WTC11 (cell line): ENCODE data around the gene KCTD1. TPM values are rescaled to one million over a fixed set of nuclear protein-coding genes. Genes with fewer than 3 reads are reported as not detected.

Source experiments
- ATAC-seq: fragments of 200-7000 bp; cut with Tn5 transposase; 2 replicates; pipeline ENCODE4 v1.10.0; 2021; ENCODE audit warnings: mild to moderate bottlenecking, moderate library complexity
- CTCF ChIA-PET: fragments of 300-600 bp; sonication (Branson Sonifier 250); formaldehyde crosslinking; loops from one replicate; lab custom pipeline; 2021; ENCODE audit warnings: antibody characterized with exemption; lab: Charles Lee
- POLR2A ChIA-PET: fragments of 350-600 bp; sonication (Branson Sonifier 250); formaldehyde crosslinking; loops from one replicate; lab custom pipeline; 2021; ENCODE audit warnings: antibody characterized with exemption; lab: Charles Lee
- DNase-seq: peaks from one replicate; pipeline ENCODE4 v3.0.0; 2021; ENCODE audit warnings: low spot score
- H3K27ac Mint-ChIP-seq: 2 replicates; pipeline ENCODE4 v1.8.0; 2021; ENCODE audit warnings: mixed read lengths
- H3K27me3 Mint-ChIP-seq: 2 replicates; pipeline ENCODE4 v1.8.0; 2021; ENCODE audit warnings: low read depth, mild to moderate bottlenecking, moderate library complexity, mixed read lengths
- H3K36me3 Mint-ChIP-seq: 2 replicates; pipeline ENCODE4 v1.8.0; 2021; ENCODE audit warnings: mixed read lengths
- H3K4me1 Mint-ChIP-seq: 2 replicates; pipeline ENCODE4 v1.8.0; 2022; ENCODE audit warnings: mixed read lengths
- H3K4me3 Mint-ChIP-seq: 2 replicates; pipeline ENCODE4 v1.8.0; 2021; ENCODE audit warnings: mild to moderate bottlenecking, moderate library complexity, mixed read lengths
- H3K9me3 Mint-ChIP-seq: 2 replicates; pipeline ENCODE4 v1.8.0; 2021; ENCODE audit warnings: mixed read lengths
- AR ChIP-seq: fragments of 250-450 bp; sonication (Bioruptor Pico); IDR thresholded peaks from 2 replicates; pipeline ENCODE4 v1.9.0; 2021; ENCODE audit warnings: mild to moderate bottlenecking
- E2F1 ChIP-seq: sonication (generic); formaldehyde crosslinking; IDR thresholded peaks from 2 replicates; pipeline ENCODE4 v1.8.0; 2022; ENCODE audit warnings: mild to moderate bottlenecking, missing genetic modification reagents
- ERG ChIP-seq: fragments of 250-450 bp; sonication (Bioruptor Pico); IDR thresholded peaks from 2 replicates; pipeline ENCODE4 v1.8.0; 2021; ENCODE audit warnings: mild to moderate bottlenecking
- ETV6 ChIP-seq: sonication (generic); formaldehyde crosslinking; IDR thresholded peaks from 2 replicates; pipeline ENCODE4 v1.8.1; 2022; ENCODE audit warnings: mild to moderate bottlenecking, missing genetic modification reagents
- FOXK1 ChIP-seq: sonication (generic); formaldehyde crosslinking; IDR thresholded peaks from 2 replicates; pipeline ENCODE4 v1.8.0; 2022; ENCODE audit warnings: mild to moderate bottlenecking, moderate library complexity, missing genetic modification reagents
- FOXP1 ChIP-seq: sonication (generic); formaldehyde crosslinking; IDR thresholded peaks from 2 replicates; pipeline ENCODE4 v1.8.0; 2022; ENCODE audit warnings: missing genetic modification reagents, mild to moderate bottlenecking, moderate library complexity, borderline replicate concordance
- HMGA2 ChIP-seq: fragments of 250-450 bp; sonication (Bioruptor Pico); IDR thresholded peaks from 2 replicates; pipeline ENCODE4 v1.4.0; 2021; ENCODE audit warnings: mild to moderate bottlenecking, moderate library complexity
- JAZF1 ChIP-seq: fragments of 250-450 bp; sonication (Bioruptor Pico); IDR thresholded peaks from 2 replicates; pipeline ENCODE4 v1.9.0; 2021; ENCODE audit warnings: moderate library complexity, mild to moderate bottlenecking, inconsistent platforms
- NFE2L1 ChIP-seq: sonication (generic); formaldehyde crosslinking; IDR thresholded peaks from 2 replicates; pipeline ENCODE4 v1.8.1; 2023; ENCODE audit warnings: missing genetic modification reagents
- NFYB ChIP-seq: sonication (generic); formaldehyde crosslinking; conservative IDR thresholded peaks from 2 replicates; pipeline ENCODE4 v1.8.0; 2022; ENCODE audit warnings: low read depth, missing genetic modification reagents
- NR1H2 ChIP-seq: sonication (generic); formaldehyde crosslinking; IDR thresholded peaks from 2 replicates; pipeline ENCODE4 v1.9.0; 2021; ENCODE audit warnings: mild to moderate bottlenecking, moderate library complexity, missing genetic modification reagents
- NR3C1 ChIP-seq: sonication (generic); formaldehyde crosslinking; conservative IDR thresholded peaks from 2 replicates; pipeline ENCODE4 v1.8.1; 2023; ENCODE audit warnings: low read depth, mild to moderate bottlenecking, missing genetic modification reagents
- RELA ChIP-seq: sonication (generic); formaldehyde crosslinking; IDR thresholded peaks from 2 replicates; pipeline ENCODE4 v1.8.1; 2022; ENCODE audit warnings: missing genetic modification reagents, mild to moderate bottlenecking, borderline replicate concordance
- TEAD4 ChIP-seq: sonication (generic); formaldehyde crosslinking; IDR thresholded peaks from 2 replicates; pipeline ENCODE4 v1.8.0; 2022; ENCODE audit warnings: mild to moderate bottlenecking, missing genetic modification reagents
- TP53 ChIP-seq: sonication (generic); formaldehyde crosslinking; IDR thresholded peaks from 2 replicates; pipeline ENCODE4 v1.8.1; 2023; ENCODE audit warnings: mild to moderate bottlenecking, missing genetic modification reagents
- ZMAT4 ChIP-seq: fragments of 250-450 bp; sonication (Bioruptor Pico); IDR thresholded peaks from 2 replicates; pipeline ENCODE4 v1.9.0; 2021; ENCODE audit warnings: mild to moderate bottlenecking
- ZNF232 ChIP-seq: sonication (generic); formaldehyde crosslinking; IDR thresholded peaks from 2 replicates; pipeline ENCODE4 v1.8.0; 2022; ENCODE audit warnings: mild to moderate bottlenecking, missing genetic modification reagents
- ZNF671 ChIP-seq: fragments of 250-450 bp; sonication (Bioruptor Pico); IDR thresholded peaks from 2 replicates; pipeline ENCODE4 v1.8.0; 2021; ENCODE audit warnings: mild to moderate bottlenecking
- total RNA-seq: library from RNA; stranded (reverse); gene quantifications from 3 replicates; pipeline ENCODE4 v1.2.3, GENCODE V29; 2021
- TF ChIP-seq, protein P1 (sequence below): fragments of 250-450 bp; sonication (Bioruptor Pico); IDR thresholded peaks from 2 replicates; pipeline ENCODE4 v2.1.2; 2022; ENCODE audit warnings: mild to moderate bottlenecking, moderate library complexity
- TF ChIP-seq, protein P2 (sequence below): sonication (generic); formaldehyde crosslinking; IDR thresholded peaks from 2 replicates; pipeline ENCODE4 v1.8.1; 2023; ENCODE audit warnings: mild to moderate bottlenecking, missing genetic modification reagents, moderate library complexity
- TF ChIP-seq, protein P3 (sequence below): sonication (generic); formaldehyde crosslinking; IDR thresholded peaks from 2 replicates; pipeline ENCODE4 v1.8.0; 2022; ENCODE audit warnings: mild to moderate bottlenecking, missing genetic modification reagents

Gene KCTD1
- total RNA-seq, 1 experiment from 2014 or later = 23.3 TPM

GRCh38 chr18:26479681-26480079 is 68.7 kb downstream of the KCTD1 start (continued):
- TF ChIP-seq TEAD4 (CRISPR knock-in tag) (no peak), ZMAT4 (no peak), NFYB (CRISPR knock-in tag) (no peak), NR1H2 (CRISPR knock-in tag) (no peak), NFE2L1 (CRISPR knock-in tag) (no peak), RELA (no peak)
- TF ChIP-seq, protein P1, sequence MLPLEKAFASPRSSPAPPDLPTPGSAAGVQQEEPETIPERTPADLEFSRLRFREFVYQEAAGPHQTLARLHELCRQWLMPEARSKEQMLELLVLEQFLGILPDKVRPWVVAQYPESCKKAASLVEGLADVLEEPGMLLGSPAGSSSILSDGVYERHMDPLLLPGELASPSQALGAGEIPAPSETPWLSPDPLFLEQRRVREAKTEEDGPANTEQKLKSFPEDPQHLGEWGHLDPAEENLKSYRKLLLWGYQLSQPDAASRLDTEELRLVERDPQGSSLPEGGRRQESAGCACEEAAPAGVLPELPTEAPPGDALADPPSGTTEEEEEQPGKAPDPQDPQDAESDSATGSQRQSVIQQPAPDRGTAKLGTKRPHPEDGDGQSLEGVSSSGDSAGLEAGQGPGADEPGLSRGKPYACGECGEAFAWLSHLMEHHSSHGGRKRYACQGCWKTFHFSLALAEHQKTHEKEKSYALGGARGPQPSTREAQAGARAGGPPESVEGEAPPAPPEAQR (CRISPR knock-in tag) = no peak

GRCh38 chr18:26479065-26479680 is 69.2 kb downstream of the KCTD1 start:
- H3K4me3 Mint-ChIP-seq = peak overlapping the region; percentile 49
- peak overlapping the region; percentile 95 for H3K27ac Mint-ChIP-seq
- no peaks in the 10 kb centered on the region for H3K9me3 Mint-ChIP-seq
- H3K27me3 Mint-ChIP-seq = no peaks in the 10 kb centered on the region
- TF ChIP-seq E2F1 (CRISPR knock-in tag) (no peak), TP53 (CRISPR knock-in tag) (0 out of 2 replicates have a peak, but pooled peaks have one; percentile 30), ETV6 (CRISPR knock-in tag) (no peak), HMGA2 (no peak), FOXP1 (no peak), ZNF232 (CRISPR knock-in tag) (no peak), JAZF1 (CRISPR knock-in tag) (no peak), NR3C1 (CRISPR knock-in tag) (no peak), ZNF671 (CRISPR knock-in tag) (no peak), AR (CRISPR knock-in tag) (no peak), ERG (CRISPR knock-in tag) (no peak), FOXK1 (CRISPR knock-in tag) (no peak), NFYB (CRISPR knock-in tag) (no peak)
- TF ChIP-seq, protein P2, sequence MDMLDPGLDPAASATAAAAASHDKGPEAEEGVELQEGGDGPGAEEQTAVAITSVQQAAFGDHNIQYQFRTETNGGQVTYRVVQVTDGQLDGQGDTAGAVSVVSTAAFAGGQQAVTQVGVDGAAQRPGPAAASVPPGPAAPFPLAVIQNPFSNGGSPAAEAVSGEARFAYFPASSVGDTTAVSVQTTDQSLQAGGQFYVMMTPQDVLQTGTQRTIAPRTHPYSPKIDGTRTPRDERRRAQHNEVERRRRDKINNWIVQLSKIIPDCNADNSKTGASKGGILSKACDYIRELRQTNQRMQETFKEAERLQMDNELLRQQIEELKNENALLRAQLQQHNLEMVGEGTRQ (CRISPR knock-in tag) = no peak
- TF ChIP-seq, protein P3, sequence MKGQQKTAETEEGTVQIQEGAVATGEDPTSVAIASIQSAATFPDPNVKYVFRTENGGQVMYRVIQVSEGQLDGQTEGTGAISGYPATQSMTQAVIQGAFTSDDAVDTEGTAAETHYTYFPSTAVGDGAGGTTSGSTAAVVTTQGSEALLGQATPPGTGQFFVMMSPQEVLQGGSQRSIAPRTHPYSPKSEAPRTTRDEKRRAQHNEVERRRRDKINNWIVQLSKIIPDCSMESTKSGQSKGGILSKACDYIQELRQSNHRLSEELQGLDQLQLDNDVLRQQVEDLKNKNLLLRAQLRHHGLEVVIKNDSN (CRISPR knock-in tag) = 0 out of 2 replicates have a peak, but pooled peaks have one; percentile 10
- POLR2A ChIA-PET = interaction anchor here (1.3 kb wide), 1 partner anchor 43 kb away, joined by 3 read pairs; no protein-coding TSS in a partner anchor
- H3K36me3 Mint-ChIP-seq = peaks cover 6% of the 10 kb centered on the region; the same call in 1 of the 2 replicates
- peaks cover 66% of the 10 kb centered on the region for H3K4me1 Mint-ChIP-seq
- ATAC-seq (no peak; the same call in 1 of the 2 replicates), DNase-seq (peak; percentile 42)
- CTCF ChIA-PET = interaction anchor here (0.8 to 4.4 kb wide), 4 partner anchors 10 to 88 kb away, joined by 3 to 28 read pairs (median 8); partner anchors contain the start of gene KCTD1
